ENCODE measurements around the gene HNRNPF.

HNRNPF gene

GRCh38 chr10:43380610-43381222 is 28.3 kb downstream of the HNRNPF start:
- CTCF ChIA-PET, result interaction anchor here (0.8 to 1.3 kb wide), 2 partner anchors 31 to 32 kb away, joined by 3 to 4 read pairs; no protein-coding TSS in a partner anchor
- TF ChIP-seq CTCF (IDR thresholded peaks at IDR 0.05; ENCODE audit: control extremely low read depth, extremely low read depth, low read depth, missing control alignments), result no peak
- DNase-seq (ENCODE audit: extremely low spot score), result no peak
- POLR2A ChIA-PET, result no interaction called here

GRCh38 chr10:43377424-43377883 is 31.5 kb downstream of the HNRNPF start:
- TF ChIP-seq CTCF (IDR thresholded peaks at IDR 0.05; ENCODE audit: control extremely low read depth, extremely low read depth, low read depth, missing control alignments), result no peak
- DNase-seq (ENCODE audit: extremely low spot score), result no peak
- POLR2A ChIA-PET, result no interaction called here
- CTCF ChIA-PET, result interaction anchor here (0.7 to 1.5 kb wide), 2 partner anchors 23 to 84 kb away, joined by 3 read pairs; no protein-coding TSS in a partner anchor

GRCh38 chr10:43376828-43377423 is 32.1 kb downstream of the HNRNPF start:
- no peak for TF ChIP-seq CTCF (IDR thresholded peaks at IDR 0.05; ENCODE audit: control extremely low read depth, extremely low read depth, low read depth, missing control alignments)
- no peak for DNase-seq (ENCODE audit: extremely low spot score)
- ChIA-PET POLR2A (no interaction called here), CTCF (interaction anchor here (1.5 kb wide), 1 partner anchor 23 kb away, joined by 3 read pairs; no protein-coding TSS in a partner anchor)

- POLR2A ChIA-PET, result no interaction called here
- CTCF ChIA-PET, result no interaction called here
- no peak for TF ChIP-seq CTCF (IDR thresholded peaks at IDR 0.05; ENCODE audit: control extremely low read depth, extremely low read depth, low read depth, missing control alignments)
- DNase-seq (ENCODE audit: extremely low spot score), result no peak
These were observed 32.8 kb downstream of the HNRNPF start for GRCh38 chr10:43376046-43376635.

- no peak for DNase-seq (ENCODE audit: extremely low spot score)
- ChIA-PET POLR2A (no interaction called here), CTCF (no interaction called here)
- TF ChIP-seq CTCF (IDR thresholded peaks at IDR 0.05; ENCODE audit: control extremely low read depth, extremely low read depth, low read depth, missing control alignments), result no peak
These were observed 33.5 kb downstream of the HNRNPF start for GRCh38 chr10:43375401-43376020.

GRCh38 chr10:43374194-43374593 is 34.8 kb downstream of the HNRNPF start:
- ChIA-PET POLR2A (no interaction called here), CTCF (interaction anchor here (1.4 kb wide), 1 partner anchor 9 kb away, joined by 4 read pairs; no protein-coding TSS in a partner anchor)
- DNase-seq (ENCODE audit: extremely low spot score), result no peak
- TF ChIP-seq CTCF (IDR thresholded peaks at IDR 0.05; ENCODE audit: control extremely low read depth, extremely low read depth, low read depth, missing control alignments), result no peak
